OCI-LY7 (cell line): ENCODE measurements around the gene C1orf159. TPM values are rescaled to one million over a fixed set of nuclear protein-coding genes. Genes with fewer than 3 reads are reported as not detected.

Experiments used
- BruUV-seq: library from RNA; stranded (reverse); fragments of 400-500 nt; replicated peaks from 2 replicates; lab custom pipeline; 2021; lab: Mats Ljungman, UMichigan
- CTCF ChIA-PET: fragments of 300-600 bp; sonication (Branson Sonifier 250); formaldehyde crosslinking; loops from one replicate; lab custom pipeline; 2022; ENCODE audit warnings: antibody characterized with exemption; ENCODE audit not compliant: unreplicated experiment; lab: Charles Lee
- POLR2A ChIA-PET: fragments of 300-600 bp; sonication (Branson Sonifier 250); formaldehyde crosslinking; loops from one replicate; lab custom pipeline; 2022; ENCODE audit warnings: antibody characterized with exemption; lab: Charles Lee
- DNase-seq: peaks from one replicate; pipeline ENCODE4 v3.0.0-alpha.2; 2015; ENCODE audit warnings: low spot score
- H2AFZ ChIP-seq: fragments of 200-600 bp; sonication (generic), shearing (Covaris generic); 2 replicates; pipeline ENCODE4 v1.6.1; 2014; ENCODE audit warnings: mild to moderate bottlenecking, antibody characterized with exemption, low read length, moderate library complexity
- H3K27ac ChIP-seq: fragments of 200-600 bp; sonication (generic); 2 replicates; pipeline ENCODE4 v1.5.1; 2014; ENCODE audit warnings: mixed run types, low read depth, mild to moderate bottlenecking, moderate library complexity, low read length, inconsistent platforms; ENCODE audit not compliant: poor library complexity, severe bottlenecking
- H3K36me3 ChIP-seq: fragments of 200-600 bp; sonication (generic); 2 replicates; pipeline ENCODE4 v1.6.1; 2014; ENCODE audit warnings: mild to moderate bottlenecking, antibody characterized with exemption, low read length, moderate library complexity, mixed read lengths; ENCODE audit not compliant: insufficient read depth
- H3K4me1 ChIP-seq: fragments of 200-600 bp; sonication (generic); 2 replicates; pipeline ENCODE4 v1.5.1; 2014; ENCODE audit warnings: mild to moderate bottlenecking, low read length; ENCODE audit not compliant: insufficient read depth, poor library complexity, severe bottlenecking
- H3K4me2 ChIP-seq: fragments of 200-600 bp; sonication (generic); 2 replicates; pipeline ENCODE4 v1.6.1; 2014; ENCODE audit warnings: mild to moderate bottlenecking, low read length
- H3K4me3 ChIP-seq: fragments of 200-600 bp; sonication (generic); 2 replicates; pipeline ENCODE4 v1.5.1; 2014; ENCODE audit warnings: mild to moderate bottlenecking, low read depth, low read length; ENCODE audit not compliant: poor library complexity, severe bottlenecking
- H3K79me2 ChIP-seq: fragments of 200-600 bp; sonication (generic); 2 replicates; pipeline ENCODE4 v1.6.1; 2016; ENCODE audit warnings: low read depth, mild to moderate bottlenecking, low read length, moderate library complexity, mixed read lengths; ENCODE audit not compliant: insufficient read depth
- H3K9me2 ChIP-seq: fragments of 200-600 bp; sonication (generic); 2 replicates; pipeline ENCODE4 v1.6.1; 2016; ENCODE audit warnings: mild to moderate bottlenecking, low read length, mixed read lengths; ENCODE audit not compliant: insufficient read depth
- H3K9me3 ChIP-seq: fragments of 200-600 bp; sonication (generic); 2 replicates; pipeline ENCODE4 v1.6.1; 2014; ENCODE audit warnings: mild to moderate bottlenecking, mixed run types, low read length, mixed read lengths
- H4K20me1 ChIP-seq: fragments of 200-600 bp; sonication (generic); 2 replicates; pipeline ENCODE4 v1.6.1; 2014; ENCODE audit warnings: mild to moderate bottlenecking, antibody characterized with exemption, low read length, moderate library complexity, mixed read lengths; ENCODE audit not compliant: insufficient read depth
- EZH2phosphoT487 ChIP-seq: fragments of 200-600 bp; sonication (generic); IDR thresholded peaks from 2 replicates; pipeline ENCODE4 v1.6.1; 2018; ENCODE audit warnings: low read depth, borderline replicate concordance, mild to moderate bottlenecking, mixed run types, antibody characterized with exemption, low read length, moderate library complexity, mixed read lengths
- intact Hi-C: fragments of 100-400 bp; cut with micrococcal nuclease; formaldehyde crosslinking; loops from one replicate; pipeline ENCODE4 v1.10.0; 2022; ENCODE audit not compliant: unreplicated experiment
- total RNA-seq, 2 experiments: library from RNA; depleted of rRNA in 1 of 2; stranded (reverse); fragments of >200 nt in 1 of 2; shearing (Covaris generic) in 1 of 2; gene quantifications; 2 replicates each; pipeline ENCODE4 v1.2.3, GENCODE V29; 2014 to 2022
- TF ChIP-seq, protein P1 (sequence below): fragments of 200-600 bp; sonication (generic); conservative IDR thresholded peaks from 2 replicates; pipeline ENCODE4 v1.5.1; 2014; ENCODE audit warnings: mild to moderate bottlenecking, antibody characterized with exemption, low read length, moderate library complexity, mixed read lengths

C1orf159 gene
- total RNA-seq, 2 experiments from 2014 or later = 24.5 to 27.6 TPM

DNA sequence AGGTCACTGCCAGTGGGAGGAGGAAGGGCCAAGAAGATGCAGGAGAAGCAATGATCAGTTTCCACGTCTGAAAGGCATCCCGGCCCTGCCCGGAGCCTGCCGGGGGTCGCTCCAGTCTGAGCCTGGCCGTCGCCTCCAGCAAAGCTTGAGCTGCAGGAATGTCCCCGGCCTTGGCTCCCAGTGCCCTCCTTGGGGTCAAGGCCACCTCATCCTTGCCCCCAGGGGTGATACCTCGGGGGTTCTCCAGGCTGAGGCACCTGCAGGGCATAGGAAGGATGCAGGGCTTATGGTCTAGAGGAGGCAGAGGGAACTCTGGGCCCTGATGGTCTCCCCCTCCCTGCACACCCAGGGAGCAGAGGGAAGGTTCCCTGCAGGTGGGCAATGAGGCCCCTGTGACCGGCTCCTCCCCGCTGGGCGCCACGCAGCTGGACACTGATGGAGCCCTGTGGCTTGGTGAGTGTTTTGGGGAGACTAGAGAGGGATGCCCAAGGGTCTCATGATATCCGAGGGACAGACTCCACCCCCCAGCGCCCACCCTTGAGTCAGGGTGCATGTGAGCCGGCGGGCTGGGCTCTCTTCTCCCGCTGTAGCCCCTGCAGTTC is 61.7 kb downstream of the C1orf159 start:
- Histone ChIP-seq H3K79me2 (no peaks in the 10 kb centered on the region), H3K36me3 (no peaks in the 10 kb centered on the region), H4K20me1 (no peaks in the 10 kb centered on the region), H3K9me2 (no peaks in the 10 kb centered on the region), H3K27ac (no peak overlapping the region), H3K9me3 (no peaks in the 10 kb centered on the region), H3K4me1 (peaks cover 5% of the 10 kb centered on the region), H2AFZ (no peak overlapping the region), H3K4me3 (no peak overlapping the region), H3K4me2 (no peak overlapping the region)
- no TSS peak for BruUV-seq
- CTCF ChIA-PET = interaction anchor here (0.6 kb wide), 1 partner anchor 93 kb away, joined by 5 read pairs; no protein-coding TSS in a partner anchor
- POLR2A ChIA-PET = no interaction called here
- no peak for DNase-seq
- intact Hi-C loops = no loop called here
- TF ChIP-seq, protein P1, sequence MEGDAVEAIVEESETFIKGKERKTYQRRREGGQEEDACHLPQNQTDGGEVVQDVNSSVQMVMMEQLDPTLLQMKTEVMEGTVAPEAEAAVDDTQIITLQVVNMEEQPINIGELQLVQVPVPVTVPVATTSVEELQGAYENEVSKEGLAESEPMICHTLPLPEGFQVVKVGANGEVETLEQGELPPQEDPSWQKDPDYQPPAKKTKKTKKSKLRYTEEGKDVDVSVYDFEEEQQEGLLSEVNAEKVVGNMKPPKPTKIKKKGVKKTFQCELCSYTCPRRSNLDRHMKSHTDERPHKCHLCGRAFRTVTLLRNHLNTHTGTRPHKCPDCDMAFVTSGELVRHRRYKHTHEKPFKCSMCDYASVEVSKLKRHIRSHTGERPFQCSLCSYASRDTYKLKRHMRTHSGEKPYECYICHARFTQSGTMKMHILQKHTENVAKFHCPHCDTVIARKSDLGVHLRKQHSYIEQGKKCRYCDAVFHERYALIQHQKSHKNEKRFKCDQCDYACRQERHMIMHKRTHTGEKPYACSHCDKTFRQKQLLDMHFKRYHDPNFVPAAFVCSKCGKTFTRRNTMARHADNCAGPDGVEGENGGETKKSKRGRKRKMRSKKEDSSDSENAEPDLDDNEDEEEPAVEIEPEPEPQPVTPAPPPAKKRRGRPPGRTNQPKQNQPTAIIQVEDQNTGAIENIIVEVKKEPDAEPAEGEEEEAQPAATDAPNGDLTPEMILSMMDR = no peak
- TF ChIP-seq EZH2phosphoT487 = no peak

DNA sequence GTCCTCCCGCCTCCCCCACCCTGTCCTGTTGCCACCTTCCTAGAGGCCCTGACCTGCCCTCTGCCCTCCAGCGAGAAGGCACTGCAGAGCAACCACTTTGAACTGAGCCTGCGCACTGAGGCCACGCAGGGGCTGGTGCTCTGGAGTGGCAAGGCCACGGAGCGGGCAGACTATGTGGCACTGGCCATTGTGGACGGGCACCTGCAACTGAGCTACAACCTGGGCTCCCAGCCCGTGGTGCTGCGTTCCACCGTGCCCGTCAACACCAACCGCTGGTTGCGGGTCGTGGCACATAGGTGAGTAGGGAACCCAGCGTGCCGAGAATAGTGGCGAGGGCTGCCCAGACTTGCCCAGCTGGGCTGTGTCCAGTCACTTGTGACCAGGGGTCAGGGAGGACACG is 62.2 kb downstream of the C1orf159 start:
- H3K4me1 ChIP-seq = peaks cover under 1% of the 10 kb centered on the region
- no peak for TF ChIP-seq EZH2phosphoT487
- TF ChIP-seq, protein P1 = no peak
- no peaks in the 10 kb centered on the region for H3K36me3 ChIP-seq
- no peak overlapping the region for H2AFZ ChIP-seq
- no peaks in the 10 kb centered on the region for H3K79me2 ChIP-seq
- POLR2A ChIA-PET = no interaction called here
- no peak for DNase-seq
- CTCF ChIA-PET = interaction anchor here (0.6 kb wide), 1 partner anchor 93 kb away, joined by 5 read pairs; no protein-coding TSS in a partner anchor
- no peak overlapping the region for H3K4me2 ChIP-seq
- H3K9me2 ChIP-seq = no peaks in the 10 kb centered on the region
- no TSS peak for BruUV-seq
- H3K4me3 ChIP-seq = no peak overlapping the region
- H4K20me1 ChIP-seq = no peaks in the 10 kb centered on the region
- H3K27ac ChIP-seq = no peak overlapping the region
- no peaks in the 10 kb centered on the region for H3K9me3 ChIP-seq
- intact Hi-C loops = no loop called here

DNA sequence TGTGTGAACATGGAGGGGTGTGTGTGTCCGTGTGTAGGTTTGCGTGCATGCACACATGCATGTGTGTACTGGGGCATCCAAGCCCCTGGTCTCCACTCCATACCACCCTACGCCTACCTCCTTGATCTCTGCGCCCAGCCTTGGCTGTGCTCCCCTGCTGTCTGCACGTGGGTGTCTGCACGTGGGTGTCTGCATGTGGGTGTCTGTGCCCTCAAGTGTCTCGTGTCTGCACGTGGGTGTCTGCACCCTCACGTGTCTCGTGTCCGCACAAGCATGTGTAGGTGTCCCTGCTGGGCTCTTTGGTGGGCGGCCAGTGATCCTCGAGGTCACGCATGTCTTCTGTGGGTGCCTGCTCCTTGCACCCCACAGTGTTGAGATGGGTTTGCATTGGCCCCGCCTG is 62.9 kb downstream of the C1orf159 start:
- POLR2A ChIA-PET = no interaction called here
- TF ChIP-seq EZH2phosphoT487 = no peak
- H3K4me3 ChIP-seq = no peak overlapping the region
- no peak overlapping the region for H3K4me2 ChIP-seq
- no peaks in the 10 kb centered on the region for H3K79me2 ChIP-seq
- no peak overlapping the region for H3K27ac ChIP-seq
- intact Hi-C loops = no loop called here
- CTCF ChIA-PET = no interaction called here
- no peaks in the 10 kb centered on the region for H3K36me3 ChIP-seq
- H3K9me2 ChIP-seq = no peaks in the 10 kb centered on the region
- H3K4me1 ChIP-seq = no peaks in the 10 kb centered on the region
- H3K9me3 ChIP-seq = no peaks in the 10 kb centered on the region
- H4K20me1 ChIP-seq = no peaks in the 10 kb centered on the region
- BruUV-seq = no TSS peak
- H2AFZ ChIP-seq = no peak overlapping the region
- DNase-seq = no peak
